GM12801 (cell line): ENCODE measurements around the gene PRKG1.

ENCODE experiments used
- CTCF ChIP-seq: IDR thresholded peaks from one replicate; pipeline ENCODE4 v1.5.1; 2011; ENCODE audit warnings: control low read depth; ENCODE audit not compliant: insufficient read length; ENCODE audit errors: extremely low read depth

The PRKG1 gene

GRCh38 chr10:51074238-51075028 lies at the start of gene PRKG1:
Gene PRKG1 (plus strand): TSS chr10:51074487.
- no peak for TF ChIP-seq CTCF

GRCh38 chr10:51028420-51028819 lies 45.9 kb upstream of the PRKG1 start:
- no peak for TF ChIP-seq CTCF

- no peak for TF ChIP-seq CTCF
Observed at GRCh38 chr10:51029172-51029641, 45.1 kb upstream of the PRKG1 start.

- no peak for TF ChIP-seq CTCF
Observed at GRCh38 chr10:51030480-51030879, 43.8 kb upstream of the PRKG1 start.

DNA sequence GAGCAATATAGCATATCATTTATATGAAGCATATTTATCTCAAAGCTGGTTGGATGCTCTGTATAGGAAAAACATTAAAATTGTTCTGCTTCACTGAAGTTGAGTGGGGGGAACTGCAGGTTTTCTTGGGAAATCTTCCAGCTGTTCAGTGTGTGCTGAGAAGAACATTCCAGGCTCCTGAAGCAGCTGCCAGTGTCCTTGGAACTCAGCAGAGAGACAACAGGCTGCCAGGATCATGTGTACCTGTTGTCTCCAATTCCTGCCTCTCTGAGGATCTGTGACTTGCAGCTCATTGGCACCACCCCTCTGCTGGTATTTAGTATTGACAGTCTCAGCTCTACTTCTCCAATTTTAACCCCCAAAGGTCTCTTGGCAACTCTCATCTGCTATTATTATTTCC lies 42.3 kb upstream of the PRKG1 start:
- no peak for TF ChIP-seq CTCF

DNA sequence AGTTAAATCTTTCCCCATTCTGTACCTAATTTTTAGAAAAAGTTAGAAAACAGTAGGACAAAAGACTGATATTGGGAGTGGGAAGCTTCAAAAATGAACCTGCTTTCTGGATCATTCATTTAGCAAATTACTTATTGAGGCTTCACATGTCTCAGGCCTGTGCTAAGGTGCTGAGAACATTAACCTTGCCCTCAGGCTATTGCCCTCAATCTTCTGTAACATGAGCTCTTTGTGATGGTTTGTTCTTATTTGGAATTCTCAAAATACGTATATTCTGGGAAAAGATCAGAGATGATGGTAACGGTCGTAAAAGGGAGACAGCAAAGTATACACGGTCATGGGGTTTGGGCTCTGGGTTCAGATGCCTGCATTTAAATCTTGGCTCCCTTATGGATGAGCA lies 39.5 kb upstream of the PRKG1 start:
- TF ChIP-seq CTCF: no peak

DNA sequence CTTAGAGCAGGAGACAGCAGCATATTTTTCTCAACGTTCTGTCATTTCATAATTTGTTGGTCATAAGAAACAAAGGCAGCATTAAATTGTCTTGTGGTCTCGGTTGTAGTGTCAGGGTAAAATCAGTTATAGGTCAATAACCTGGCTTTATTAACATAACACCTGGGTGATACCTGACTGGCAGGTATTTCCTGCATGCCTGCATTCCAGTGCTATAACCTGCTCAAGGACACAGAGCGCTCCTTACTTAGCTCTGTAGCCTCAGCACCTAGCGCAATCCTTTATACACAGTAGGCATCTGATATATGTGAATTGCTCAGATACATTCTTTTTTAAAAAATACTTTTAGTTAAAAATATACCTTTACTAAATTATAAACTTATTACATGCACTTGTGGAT lies 38.9 kb upstream of the PRKG1 start:
- no peak for TF ChIP-seq CTCF
